Prostate gland (tissue), 2 donors: ENCODE measurements around the gene MAP3K6. TPM values are rescaled to one million over a fixed set of nuclear protein-coding genes. Genes with fewer than 3 reads are reported as not detected.

Experiments
- DNase-seq: peaks from one replicate; pipeline ENCODE4 v3.0.0-alpha.2; 2019; ENCODE audit warnings: low spot score
- H3K27ac ChIP-seq, 2 donors: fragments of 200-600 bp; sonication (generic); 2 replicates each; pipeline ENCODE4 v1.5.1; 2017 to 2019
- H3K27me3 ChIP-seq: fragments of 200-600 bp; sonication (generic); replicated peaks from 2 replicates; pipeline ENCODE4 v1.5.1; 2019; ENCODE audit not compliant: insufficient read depth
- H3K36me3 ChIP-seq, 2 donors: fragments of 200-600 bp; sonication (generic); 1 replicate in 1 of 2; 2 replicates in 1 of 2; pipeline versions ENCODE4 v1.5.1 to v1.8.1; 2017 to 2019
- H3K4me1 ChIP-seq: fragments of 200-600 bp; sonication (generic); replicated peaks from 2 replicates; pipeline ENCODE4 v1.5.1; 2019
- H3K4me3 ChIP-seq, 2 donors: fragments of 200-600 bp; sonication (generic); 2 replicates each; pipeline ENCODE4 v1.5.1; 2017 to 2019
- H3K9me3 ChIP-seq: fragments of 200-600 bp; sonication (generic); 2 replicates; pipeline ENCODE4 v1.5.1; 2017
- POLR2A ChIP-seq: fragments of 450-650 bp; IDR thresholded peaks from one replicate; pipeline ENCODE4 v1.6.1; 2016; ENCODE audit warnings: antibody characterized with exemption, mild to moderate bottlenecking
- POLR2AphosphoS5 ChIP-seq: sonication (generic); formaldehyde crosslinking; IDR thresholded peaks from one replicate; pipeline ENCODE4 v1.6.1; 2017; ENCODE audit warnings: antibody characterized with exemption
- WGBS: methylation state at CpG from one replicate; pipeline ENCODE4 v1.1.5; 2018; 5-methylcytosine and 5-hydroxymethylcytosine counted together
- intact Hi-C: fragments of 100-400 bp; cut with DNase I; formaldehyde crosslinking; loops from one replicate; pipeline ENCODE4 v1.14.2; 2022
- total RNA-seq, 2 donors: library from RNA; depleted of rRNA; stranded (reverse); fragments of >200 nt; gene quantifications; one replicate each; pipeline ENCODE4 v1.1.0, GENCODE V29; 2016
- TF ChIP-seq, protein P1 (sequence below), 4 experiments: fragments of 200-600 bp in 2 of 4; fragments of 450-650 bp in 2 of 4; sonication (generic) in 2 of 4; IDR thresholded peaks; 1 replicate in 3 of 4; 2 replicates in 1 of 4; pipeline ENCODE4 v1.5.1; 2016 to 2019; ENCODE audit warnings: antibody characterized with exemption in 4 of 4, mild to moderate bottlenecking in 2 of 4, moderate library complexity in 2 of 4

The MAP3K6 gene
- total RNA-seq, 2 donors from 2014 or later = 38.6 to 60.7 TPM

GRCh38 chr1:27330786-27331185 lies 36.0 kb downstream of the MAP3K6 start:
- no peak overlapping the region for H3K4me3 ChIP-seq
- TF ChIP-seq, protein P1, sequence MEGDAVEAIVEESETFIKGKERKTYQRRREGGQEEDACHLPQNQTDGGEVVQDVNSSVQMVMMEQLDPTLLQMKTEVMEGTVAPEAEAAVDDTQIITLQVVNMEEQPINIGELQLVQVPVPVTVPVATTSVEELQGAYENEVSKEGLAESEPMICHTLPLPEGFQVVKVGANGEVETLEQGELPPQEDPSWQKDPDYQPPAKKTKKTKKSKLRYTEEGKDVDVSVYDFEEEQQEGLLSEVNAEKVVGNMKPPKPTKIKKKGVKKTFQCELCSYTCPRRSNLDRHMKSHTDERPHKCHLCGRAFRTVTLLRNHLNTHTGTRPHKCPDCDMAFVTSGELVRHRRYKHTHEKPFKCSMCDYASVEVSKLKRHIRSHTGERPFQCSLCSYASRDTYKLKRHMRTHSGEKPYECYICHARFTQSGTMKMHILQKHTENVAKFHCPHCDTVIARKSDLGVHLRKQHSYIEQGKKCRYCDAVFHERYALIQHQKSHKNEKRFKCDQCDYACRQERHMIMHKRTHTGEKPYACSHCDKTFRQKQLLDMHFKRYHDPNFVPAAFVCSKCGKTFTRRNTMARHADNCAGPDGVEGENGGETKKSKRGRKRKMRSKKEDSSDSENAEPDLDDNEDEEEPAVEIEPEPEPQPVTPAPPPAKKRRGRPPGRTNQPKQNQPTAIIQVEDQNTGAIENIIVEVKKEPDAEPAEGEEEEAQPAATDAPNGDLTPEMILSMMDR (IDR thresholded peaks at IDR 0.05) = no peak
- no peak for TF ChIP-seq POLR2A
- TF ChIP-seq POLR2AphosphoS5 = no peak
- 77% methylated on average over 8 of the region's 8 CpGs for WGBS
- H3K27ac ChIP-seq = no peak overlapping the region
- no peak for DNase-seq
- H3K4me1 ChIP-seq = peaks cover 16% of the 10 kb centered on the region
- H3K27me3 ChIP-seq = no peaks in the 10 kb centered on the region
- H3K36me3 ChIP-seq = peaks cover 9 to 22% of the 10 kb centered on the region in 2 donors
- no peaks in the 10 kb centered on the region for H3K9me3 ChIP-seq
- intact Hi-C loops = no loop called here

DNA sequence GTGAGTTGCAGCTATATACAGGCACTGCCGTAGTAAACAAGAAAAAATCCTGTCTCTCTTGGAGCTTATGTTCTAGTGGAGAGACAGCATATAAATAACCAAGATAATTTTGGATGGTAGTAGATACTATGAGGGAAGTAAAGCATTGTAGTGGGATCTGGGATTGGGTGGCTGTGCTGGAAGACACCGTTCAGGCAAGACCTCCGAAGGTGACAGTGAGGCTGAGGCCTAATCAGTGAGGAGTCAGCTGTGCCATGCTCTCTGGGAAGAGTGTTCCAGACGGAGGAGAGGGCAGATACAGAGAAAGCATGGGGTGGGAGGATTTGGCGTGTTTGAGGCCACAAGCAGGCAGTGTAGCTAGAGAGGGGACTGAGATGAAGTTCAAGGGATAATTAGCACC lies 38.8 kb downstream of the MAP3K6 start:
- peaks cover 23% of the 10 kb centered on the region for H3K4me1 ChIP-seq
- intact Hi-C loops = no loop called here
- no peak for TF ChIP-seq POLR2A
- TF ChIP-seq, protein P1 (IDR thresholded peaks at IDR 0.05) = no peak
- TF ChIP-seq POLR2AphosphoS5 = no peak
- no peak overlapping the region for H3K27ac ChIP-seq
- no peaks in the 10 kb centered on the region for H3K9me3 ChIP-seq
- WGBS = 80% methylated on average over 5 of the region's 5 CpGs
- peaks cover 0 to 9% of the 10 kb centered on the region in 2 donors for H3K36me3 ChIP-seq
- H3K4me3 ChIP-seq = no peak overlapping the region
- no peaks in the 10 kb centered on the region for H3K27me3 ChIP-seq
- DNase-seq = no peak

DNA sequence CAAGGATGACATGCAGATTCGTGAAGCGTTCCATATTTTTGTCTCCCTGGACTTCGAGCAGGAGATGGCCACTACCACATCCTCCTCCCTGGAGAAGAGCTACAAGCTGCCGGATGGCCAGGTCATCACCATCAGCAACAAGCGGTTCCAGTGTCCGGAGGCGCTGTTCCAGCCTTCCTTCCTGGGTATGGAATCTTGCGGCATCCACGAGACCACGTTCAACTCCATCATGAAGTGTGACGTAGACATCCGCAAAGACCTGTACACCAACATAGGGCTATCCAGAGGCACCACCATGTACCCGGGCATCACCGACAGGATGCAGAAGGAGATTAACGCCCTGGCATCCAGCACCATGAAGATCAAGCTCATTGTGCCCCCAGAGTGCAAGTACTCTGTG lies 41.5 kb downstream of the MAP3K6 start:
- no peaks in the 10 kb centered on the region for H3K27me3 ChIP-seq
- intact Hi-C loops = no loop called here
- H3K36me3 ChIP-seq = peaks cover 0 to 9% of the 10 kb centered on the region in 2 donors
- peaks cover 25% of the 10 kb centered on the region for H3K4me1 ChIP-seq
- no peak overlapping the region for H3K4me3 ChIP-seq
- peak overlapping the region in 1 of 2 donors; percentile 67 for H3K27ac ChIP-seq
- no peak for DNase-seq
- TF ChIP-seq POLR2AphosphoS5 (no peak), POLR2A (no peak)
- TF ChIP-seq, protein P1 (IDR thresholded peaks at IDR 0.05) = no peak
- no peaks in the 10 kb centered on the region for H3K9me3 ChIP-seq
- 87% methylated on average over 15 of the region's 15 CpGs for WGBS

DNA sequence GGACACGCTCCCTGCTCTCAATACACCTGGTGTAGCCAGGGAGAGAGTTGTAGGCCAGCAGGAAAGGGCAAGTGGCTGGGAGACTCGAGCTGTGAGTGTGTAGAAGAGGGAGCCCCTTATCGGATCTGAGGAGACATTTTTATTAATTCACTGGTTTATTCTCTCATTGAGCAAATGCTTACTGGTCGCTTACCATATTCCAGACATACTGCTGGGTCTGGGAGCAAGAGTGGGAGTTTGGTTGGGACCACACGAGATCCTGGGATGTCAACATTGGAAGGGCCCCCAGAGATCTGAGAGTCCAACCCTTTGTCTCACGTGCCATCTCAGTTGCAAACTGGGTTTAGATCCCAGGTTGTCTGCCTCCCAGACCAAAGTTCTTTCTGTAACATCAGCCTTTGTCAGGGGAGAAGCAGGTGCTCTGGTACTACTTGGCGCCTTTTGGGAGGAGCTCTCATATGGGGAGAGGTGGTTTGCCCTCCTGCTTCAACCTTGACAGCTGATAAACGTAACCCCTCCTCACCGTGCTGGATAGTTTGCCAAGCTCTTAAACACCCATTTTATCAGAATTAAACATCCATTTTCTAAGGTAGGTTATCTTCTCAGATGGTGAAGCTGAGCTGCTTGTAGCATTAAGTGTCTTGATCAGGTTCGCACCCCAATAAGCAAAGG lies 44.1 kb downstream of the MAP3K6 start:
- peaks cover 0 to 9% of the 10 kb centered on the region in 2 donors for H3K36me3 ChIP-seq
- H3K9me3 ChIP-seq = no peaks in the 10 kb centered on the region
- TF ChIP-seq, protein P1 (IDR thresholded peaks at IDR 0.05) = no peak
- intact Hi-C loops = loop anchor here (2.0 kb wide), 1 partner anchor 24 kb away; no protein-coding TSS in a partner anchor
- H3K4me1 ChIP-seq = peaks cover 21% of the 10 kb centered on the region
- peak overlapping the region; percentile 53 to 62 for H3K4me3 ChIP-seq
- peak overlapping the region; percentile 71 to 75 for H3K27ac ChIP-seq
- no peaks in the 10 kb centered on the region for H3K27me3 ChIP-seq
- WGBS = 9% methylated on average over 10 of the region's 10 CpGs
- DNase-seq = no peak
